Amniotic epithelial cell (primary cell): ENCODE data around the gene FEZ2.
"Not testable (repeated sequence)": the region's sequence is repeated elsewhere in the genome, so short reads cannot be mapped to it uniquely, and the experiment has no call there.

Source experiments
- DNase-seq: peaks from one replicate; pipeline ENCODE4 v3.0.0-alpha.2; 2010; ENCODE audit warnings: low read depth

The FEZ2 gene, protein sequence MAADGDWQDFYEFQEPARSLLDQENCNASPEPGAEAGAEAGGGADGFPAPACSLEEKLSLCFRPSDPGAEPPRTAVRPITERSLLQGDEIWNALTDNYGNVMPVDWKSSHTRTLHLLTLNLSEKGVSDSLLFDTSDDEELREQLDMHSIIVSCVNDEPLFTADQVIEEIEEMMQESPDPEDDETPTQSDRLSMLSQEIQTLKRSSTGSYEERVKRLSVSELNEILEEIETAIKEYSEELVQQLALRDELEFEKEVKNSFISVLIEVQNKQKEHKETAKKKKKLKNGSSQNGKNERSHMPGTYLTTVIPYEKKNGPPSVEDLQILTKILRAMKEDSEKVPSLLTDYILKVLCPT

DNA sequence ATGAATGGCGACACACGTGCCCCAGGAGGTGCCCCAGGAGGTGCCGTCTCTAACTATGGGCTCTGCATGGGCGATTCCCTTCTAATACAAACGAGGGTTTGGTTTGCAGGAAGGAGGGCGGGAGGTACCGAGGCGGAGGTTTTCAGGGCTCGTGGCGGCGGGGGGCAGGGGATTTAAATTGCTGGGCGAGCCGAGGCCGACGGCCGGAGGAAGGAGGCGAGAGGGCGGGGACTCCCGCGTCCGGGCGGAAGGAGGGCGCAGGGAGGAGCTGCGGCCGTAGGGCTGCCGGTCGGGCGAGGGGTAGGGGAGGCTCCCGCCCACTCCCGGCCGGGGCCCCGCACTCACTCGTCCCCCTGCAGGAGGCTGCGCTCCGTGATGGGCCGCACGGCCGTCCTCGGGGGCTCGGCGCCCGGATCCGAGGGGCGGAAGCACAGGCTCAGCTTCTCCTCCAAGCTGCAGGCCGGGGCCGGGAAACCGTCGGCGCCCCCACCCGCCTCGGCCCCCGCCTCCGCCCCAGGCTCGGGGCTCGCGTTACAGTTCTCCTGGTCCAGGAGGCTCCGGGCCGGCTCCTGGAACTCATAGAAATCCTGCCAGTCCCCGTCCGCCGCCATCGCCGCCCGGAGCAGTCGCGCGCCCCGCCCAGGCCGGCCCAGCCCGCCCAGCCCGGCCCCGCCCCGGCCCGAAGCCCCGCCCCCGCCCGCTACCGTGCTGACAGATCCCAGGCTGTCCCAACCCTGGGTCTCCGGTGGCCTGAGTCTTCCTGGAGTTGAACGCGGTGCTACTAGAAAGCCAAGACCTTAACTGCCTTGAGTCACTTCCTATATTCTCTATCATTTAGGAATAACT, at the start of gene FEZ2:
Gene FEZ2 (minus strand): TSS at position 637 of the 846 bp plus-strand sequence. CDS start 26 bp downstream, at position 611.
- peak; percentile 63 for DNase-seq

DNA sequence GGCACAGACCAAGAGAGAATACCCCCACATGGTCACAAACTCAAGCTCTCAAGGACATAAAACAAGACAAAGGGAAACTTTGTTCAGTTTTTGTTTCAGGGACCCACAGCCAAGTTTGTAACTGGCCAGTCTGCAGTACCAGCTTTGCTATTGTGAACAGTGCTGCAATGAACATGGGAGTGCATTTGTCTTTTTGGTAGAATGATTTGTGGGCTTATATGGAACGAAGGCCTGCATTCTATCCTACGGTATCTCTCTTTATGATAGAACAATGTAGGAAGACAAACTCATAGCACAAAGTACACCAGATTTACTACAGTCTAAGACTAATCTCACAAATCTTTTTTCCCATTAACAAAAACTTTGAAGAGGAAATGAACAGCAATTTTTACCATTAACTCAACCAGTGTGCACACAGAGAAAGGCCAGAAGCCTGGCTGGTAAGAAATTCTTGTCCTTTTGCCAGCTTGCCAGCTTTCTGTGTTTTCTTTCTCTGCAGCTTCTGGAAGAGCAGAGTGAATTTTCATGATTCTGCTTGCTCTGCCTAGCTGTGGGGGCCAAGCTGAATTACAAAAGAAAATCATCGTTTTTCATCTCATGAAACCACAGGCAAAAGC, 37.1 kb upstream of the FEZ2 start:
- peak; percentile 18 for DNase-seq

DNA sequence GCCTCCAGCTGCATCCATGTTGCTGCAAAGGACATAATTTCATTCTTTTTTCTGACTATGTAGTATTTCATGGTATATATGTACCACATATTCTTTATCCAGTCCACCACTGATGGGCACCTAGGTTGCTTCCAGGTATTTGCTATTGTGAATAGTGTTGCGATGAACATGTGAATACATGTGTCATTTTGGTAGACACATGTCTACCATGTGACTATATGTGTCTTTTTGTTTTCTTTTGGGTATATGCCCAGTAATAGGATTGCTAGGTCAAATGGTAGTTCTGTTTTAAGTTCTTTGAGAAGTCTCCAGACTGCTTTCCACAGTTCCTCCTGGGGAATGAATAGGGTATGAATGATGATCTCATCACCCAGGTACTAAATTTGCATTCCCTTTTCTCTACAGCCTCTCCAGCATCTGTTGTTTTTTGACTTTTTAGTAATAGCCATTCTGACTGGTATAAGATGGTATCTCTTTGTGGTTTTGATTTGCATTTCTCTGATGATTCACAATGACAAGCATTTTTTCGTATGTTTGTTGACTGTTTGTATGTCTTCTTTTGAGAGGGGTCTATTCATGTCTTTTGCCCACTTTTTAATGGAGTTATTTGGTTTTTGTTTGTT, 35.6 kb upstream of the FEZ2 start:
- DNase-seq: peak; percentile 30

DNA sequence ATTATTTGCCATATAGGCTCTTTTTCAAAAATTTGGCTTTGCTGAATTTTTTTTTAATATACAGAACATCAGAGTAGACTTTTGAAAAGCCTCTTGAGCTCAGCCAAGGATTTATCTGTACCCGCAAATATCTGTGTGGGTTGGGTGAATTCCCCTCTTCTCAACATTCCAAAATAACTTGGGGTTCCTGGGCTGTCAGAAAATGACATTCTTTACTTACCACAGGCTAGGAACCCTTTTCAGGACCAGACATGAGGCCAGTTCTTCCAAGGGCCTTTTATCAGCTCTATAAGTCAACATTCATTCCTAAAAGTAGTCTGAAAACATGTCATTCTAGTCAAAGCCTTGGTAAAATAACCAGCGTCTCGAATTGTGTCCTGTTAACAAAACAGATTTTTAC, 28.8 kb upstream of the FEZ2 start:
- DNase-seq: peak; percentile 14

DNA sequence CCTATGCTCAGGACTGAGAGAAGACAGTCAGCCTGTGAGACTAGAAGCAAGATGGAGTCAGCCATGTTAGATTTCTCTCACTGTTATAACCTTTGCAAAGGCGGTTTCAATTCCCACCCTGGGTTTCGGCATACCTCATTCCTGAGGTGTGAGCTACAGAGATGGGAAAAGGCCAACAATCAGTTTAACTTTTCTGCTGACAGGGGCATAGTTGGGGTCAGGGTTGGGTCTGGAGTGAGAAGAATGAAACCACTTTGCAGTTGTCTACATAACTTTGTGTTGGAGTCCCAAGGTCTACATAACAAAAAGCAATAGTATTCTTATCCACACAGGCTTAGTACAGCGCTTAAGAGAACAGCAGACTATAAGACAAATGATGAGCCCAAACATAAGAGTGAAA, 28.1 kb upstream of the FEZ2 start:
- no peak for DNase-seq

DNA sequence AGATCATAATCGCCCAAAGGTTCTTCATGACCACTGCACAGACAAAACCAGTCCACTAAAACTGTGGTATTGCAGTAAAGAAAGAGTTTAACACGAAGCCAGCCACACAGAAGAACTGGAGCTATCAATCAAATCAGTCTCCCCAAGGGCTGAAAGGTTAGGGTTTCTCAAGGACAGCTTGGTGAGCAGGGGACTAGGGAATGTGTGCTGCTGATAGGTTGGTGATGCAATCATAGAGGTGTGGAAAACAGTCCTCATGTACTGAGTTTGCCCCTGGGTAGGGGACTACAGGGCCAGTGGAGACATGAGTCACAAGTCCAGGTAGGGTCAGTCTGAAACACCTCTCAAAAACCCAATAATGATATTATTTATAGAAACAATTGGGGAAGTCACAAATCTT, 27.3 kb upstream of the FEZ2 start:
- no peak for DNase-seq

DNA sequence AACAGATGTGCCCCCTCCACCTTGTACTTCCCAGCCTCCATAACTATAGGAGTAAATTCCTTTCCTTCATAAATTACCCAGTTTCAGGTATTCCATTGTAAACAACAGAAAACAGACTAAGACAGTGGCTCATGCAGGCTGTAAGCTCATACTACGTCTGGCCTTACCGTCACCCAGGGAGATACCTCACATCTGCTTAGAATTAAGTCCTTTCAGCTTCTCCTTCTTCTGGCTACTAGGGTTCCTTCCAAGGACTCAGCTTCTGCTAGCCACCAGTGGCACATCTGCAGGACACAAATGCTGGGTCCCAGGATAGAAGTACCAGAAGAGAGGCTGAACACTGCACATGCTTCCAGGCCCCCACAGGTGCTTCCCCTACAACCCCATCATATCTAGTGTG, 22.4 kb upstream of the FEZ2 start:
- no peak for DNase-seq

DNA sequence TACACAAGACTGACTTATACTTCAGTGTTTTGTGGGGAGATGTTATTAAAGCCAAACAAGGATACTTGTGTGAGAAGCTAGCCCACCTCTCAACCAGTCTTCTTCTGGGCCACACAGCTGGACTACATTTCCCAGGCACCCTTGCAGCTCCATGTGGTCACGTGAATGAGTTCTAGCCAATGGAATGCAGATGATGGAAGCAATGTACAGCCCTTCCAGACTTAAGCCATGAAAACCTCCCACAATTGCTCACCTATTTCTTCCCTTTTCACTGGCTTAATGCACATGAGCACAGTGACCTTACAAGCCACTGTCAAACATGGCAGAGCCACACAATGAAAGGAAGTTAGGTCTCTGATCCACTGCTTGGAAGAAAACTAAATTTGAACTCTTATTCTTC, 20.4 kb upstream of the FEZ2 start:
- peak; percentile 86 for DNase-seq

DNA sequence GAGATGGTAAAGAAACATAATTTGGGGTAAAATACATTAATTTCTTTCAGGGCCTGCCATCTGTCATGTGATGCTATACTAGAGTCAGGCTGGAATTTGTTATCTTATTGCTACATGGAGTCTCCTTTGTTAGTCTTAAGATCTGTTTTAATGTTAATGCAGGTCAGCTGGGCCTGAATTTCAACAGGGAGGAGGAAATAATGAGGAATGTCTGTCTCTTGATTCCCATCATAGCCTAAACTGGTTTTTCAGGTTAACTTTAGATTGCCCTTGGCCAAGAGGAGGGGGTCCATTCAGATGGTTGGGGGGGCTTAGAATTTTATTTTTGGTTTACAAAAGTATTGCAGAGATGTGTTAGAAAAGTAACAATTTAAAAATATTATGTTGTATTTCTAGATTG, 19.0 kb upstream of the FEZ2 start:
- no peak for DNase-seq

DNA sequence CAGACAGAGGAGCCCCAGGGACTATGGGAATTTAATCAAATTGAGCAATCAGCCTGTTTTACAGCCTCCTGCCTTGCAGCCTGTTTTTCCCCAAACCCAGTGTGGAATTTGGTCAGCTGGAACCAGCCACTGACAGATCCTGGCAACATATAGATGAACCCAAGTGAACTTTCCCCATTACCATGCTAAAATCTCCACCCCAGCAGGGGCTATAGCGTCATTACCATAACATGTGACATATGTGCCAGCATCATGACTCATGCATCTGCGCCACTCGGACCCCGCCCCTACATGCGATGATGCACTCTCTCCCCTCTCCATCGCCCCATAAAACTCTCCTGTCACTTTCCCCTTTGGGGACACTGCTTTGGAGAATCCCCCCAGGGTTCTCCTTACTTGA, 17.3 kb upstream of the FEZ2 start:
- peak; percentile 18 for DNase-seq

DNA sequence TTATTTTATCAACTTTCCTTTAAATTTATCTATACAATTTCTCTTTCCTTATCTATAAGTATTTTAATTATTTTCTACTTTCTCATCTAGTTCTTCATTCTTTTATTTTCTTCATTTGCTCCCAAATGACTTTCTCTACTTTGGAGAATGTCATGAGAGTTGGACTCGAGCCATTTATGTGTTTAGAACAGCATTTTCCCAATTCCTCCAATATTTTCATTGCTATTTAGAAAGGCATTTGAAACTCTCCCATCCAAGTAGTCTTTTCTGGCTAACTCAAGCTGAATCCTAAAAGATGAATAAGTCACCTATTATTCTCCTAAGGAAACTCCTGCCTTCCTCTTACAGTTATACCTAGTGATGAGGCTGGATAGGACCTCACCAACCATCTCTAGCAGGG, 15.8 kb upstream of the FEZ2 start:
- no peak for DNase-seq

DNA sequence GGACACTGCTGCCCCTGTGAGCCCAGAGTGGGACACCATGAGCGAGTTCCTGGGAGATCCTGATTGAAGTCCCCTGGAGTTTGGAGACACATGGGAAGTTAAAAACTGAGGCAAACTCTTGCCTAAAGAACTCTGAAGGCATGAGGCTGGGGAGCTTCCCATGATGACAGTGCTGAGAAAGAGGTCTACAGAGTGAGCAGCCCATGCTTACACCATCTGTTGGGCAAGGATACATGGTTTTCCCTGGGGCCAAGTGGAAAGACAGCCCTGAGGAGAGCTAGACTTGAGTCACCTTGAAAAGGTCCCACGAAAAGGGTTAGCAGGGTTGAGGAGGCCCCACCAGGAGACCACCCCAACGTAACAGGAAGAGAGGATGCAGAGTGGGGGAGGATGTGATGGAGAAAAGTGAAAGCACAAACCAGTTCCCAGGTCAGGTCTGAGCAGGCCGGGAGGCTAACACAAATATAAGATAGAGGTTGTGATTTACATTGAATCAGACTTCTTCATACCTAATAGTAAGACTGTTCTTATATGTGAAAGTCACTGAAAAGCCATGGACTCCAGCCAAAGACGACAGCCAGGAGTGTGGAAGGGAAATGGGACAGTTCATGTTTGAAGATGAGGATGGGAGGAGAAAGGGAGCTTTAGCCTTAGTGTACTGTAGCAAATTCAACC, 13.5 kb upstream of the FEZ2 start:
- DNase-seq: no peak

DNA sequence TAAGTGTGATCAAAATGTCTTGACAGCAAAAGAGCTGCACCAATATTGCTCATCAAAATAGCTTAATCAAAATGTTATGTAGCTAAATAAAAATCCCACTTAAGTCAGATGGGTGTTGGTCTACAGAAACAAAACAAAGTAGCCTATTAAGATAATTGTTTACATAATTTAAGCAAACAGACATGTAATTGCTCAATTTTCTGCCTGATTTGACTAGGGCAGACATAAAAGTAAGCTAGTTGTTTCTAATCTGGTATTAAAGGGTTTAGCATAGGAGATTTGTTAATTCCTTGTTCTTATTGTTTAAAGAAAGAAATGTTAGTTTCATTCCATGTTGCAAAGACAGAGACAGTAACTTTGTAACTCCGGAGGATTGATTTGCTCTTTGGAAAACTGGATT, 11.5 kb upstream of the FEZ2 start:
- no peak for DNase-seq

DNA sequence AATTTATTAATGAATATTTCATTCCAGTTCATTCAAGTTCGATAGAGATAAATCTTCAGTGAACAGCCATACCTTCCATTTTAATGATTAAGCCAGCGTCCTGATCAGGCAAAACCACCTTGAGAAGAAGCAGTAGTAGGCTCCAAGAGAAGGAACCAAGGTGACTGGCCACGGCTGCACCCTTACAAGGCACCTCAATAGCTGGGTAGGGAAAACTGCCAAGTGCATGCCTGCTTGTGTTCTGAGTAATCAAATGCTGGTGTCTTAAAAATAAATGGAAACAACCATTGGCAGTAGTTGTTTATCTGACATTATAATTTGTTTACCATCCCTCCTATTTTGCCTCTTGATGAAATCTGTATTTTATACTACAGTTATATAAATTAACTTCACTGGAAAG, 10.0 kb upstream of the FEZ2 start:
- DNase-seq: no peak

DNA sequence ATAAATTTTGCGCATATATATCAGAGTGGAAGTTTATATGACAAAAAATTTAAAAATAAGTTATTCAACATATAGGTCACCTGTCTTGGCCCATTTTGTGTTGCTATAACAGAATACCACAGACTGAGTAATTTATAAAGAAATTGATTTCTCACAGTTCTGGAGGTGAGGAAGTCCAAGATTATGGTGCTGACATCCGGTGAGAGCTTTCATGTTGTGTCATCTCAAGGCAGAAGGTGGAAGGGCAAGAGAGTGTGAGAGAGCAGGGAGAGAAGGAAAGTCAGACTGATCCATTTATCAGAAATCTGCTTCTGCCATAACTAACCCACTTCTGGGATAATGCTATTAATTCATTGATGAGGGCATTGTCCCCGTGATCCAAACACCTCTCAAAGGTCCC, 9.0 kb upstream of the FEZ2 start:
- DNase-seq: no peak

DNA sequence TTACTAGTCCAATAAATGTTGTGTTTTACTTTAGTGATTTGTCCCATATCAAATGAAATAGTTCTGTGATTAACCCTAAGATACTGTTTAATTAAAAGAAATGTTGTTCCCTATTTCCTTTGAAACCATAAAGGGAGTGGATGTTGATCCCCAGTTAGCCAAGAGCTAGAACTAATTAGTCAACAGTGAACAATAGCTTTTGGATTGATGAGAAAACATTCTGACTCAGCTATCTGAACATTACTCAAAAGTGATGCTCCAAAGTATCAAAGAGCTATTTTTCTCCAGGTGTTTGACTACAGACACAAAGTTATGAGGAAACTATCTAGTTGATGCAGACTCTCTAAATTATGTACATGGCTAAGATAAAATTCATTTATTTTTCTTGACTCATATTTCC, 7.3 kb upstream of the FEZ2 start:
- DNase-seq: no peak

DNA sequence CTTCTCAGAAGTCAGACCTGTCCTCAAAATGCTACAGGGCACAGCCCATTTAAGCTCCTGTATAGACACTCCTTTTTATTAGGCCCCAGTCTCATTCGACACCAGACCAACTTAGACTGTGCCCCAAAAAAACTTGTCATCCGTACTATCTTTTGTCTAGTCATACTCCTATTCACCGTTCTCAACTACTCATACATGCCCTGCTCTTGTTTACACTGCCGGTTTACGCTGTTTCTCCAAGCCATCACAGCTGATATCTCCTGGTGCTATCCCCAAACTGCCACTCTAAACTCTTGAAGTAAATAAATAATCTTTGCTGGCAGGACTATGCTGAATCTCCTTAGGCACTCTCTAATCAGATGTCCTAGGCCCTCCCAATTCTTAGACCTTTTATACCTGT, 5.7 kb upstream of the FEZ2 start:
- not testable (repeated sequence) for DNase-seq

DNA sequence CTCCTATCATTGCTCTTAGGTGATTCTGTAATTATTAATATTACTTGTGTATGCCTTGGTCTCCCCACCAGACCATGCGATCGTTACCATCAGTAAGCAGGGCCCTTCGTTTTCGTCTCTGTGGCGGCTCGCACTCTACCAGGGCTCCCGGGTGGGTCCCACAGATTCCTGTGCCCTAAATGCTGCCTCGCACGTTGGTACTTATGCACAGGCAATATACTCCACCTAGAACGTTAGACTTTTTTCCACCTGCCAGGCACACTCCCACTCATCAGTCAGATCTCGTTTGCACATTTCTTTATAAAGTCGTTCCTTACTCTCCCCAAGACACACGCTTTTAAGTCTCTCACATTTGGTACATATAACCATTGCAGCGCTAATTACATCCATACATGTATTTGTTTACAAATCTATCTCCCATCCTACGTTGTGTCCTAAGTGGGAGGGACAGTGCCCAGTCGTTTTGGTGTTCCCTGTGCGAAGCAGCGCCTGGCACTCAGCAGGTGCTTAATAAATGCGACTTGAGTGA, 901 bp downstream of the FEZ2 start:
- no peak for DNase-seq

DNA sequence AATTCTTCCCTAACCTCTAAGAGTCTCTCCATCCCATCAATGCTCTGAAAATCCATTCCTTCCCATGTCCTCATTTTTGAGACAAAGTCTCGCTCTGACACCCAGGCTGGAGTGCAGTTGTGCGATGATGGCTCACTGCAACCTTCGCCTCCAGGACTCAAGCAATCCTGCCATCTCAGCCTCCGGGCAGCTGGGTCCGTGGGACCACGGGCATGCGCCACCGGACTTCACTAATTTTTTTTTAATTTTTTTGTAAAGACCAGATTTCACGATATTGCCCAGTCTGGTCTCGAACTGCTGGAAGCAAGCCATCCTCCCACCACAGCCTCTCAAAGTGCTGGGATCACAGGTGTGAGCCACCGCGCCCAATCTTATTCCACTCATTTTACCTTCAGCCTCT, 1.6 kb downstream of the FEZ2 start:
- no peak for DNase-seq

DNA sequence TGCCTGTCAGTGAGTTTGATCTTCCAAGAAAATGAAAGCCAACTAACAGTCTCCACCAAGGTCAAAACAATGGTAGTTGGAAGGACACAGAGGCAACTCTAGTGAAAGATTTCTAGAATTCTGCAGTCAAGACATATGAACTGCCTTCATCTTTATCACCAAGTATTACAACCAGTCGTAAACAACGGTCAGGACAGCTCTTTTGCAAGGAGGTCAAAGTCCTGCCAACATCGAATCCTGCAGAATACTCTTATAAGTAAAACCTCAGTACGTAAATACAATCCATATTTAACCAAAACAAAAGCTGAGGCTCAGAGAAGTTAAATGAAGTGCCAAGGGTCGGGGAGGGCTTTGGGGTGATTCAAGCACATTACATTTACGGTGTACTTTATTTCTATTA, 3.1 kb downstream of the FEZ2 start:
- DNase-seq: peak; percentile 28

DNA sequence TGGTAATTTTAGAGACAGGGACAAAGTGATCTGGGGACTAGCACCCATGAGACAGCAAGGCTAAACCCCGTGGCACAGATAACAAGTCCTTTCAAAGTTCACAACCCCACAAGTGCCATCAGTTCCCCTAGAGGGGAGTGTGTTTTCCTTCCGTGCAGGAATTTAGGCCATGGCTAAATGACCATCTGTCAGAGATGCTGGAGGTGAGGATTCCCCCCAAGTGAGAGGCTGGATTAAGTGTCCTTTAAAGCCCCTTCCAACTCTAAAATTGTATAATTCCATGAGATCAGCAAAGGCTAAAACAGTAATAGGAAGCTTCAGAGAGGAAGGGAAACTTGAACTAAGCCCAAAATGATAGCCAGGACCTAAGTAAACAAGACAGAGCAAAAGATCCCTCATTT, 8.7 kb downstream of the FEZ2 start:
- no peak for DNase-seq

DNA sequence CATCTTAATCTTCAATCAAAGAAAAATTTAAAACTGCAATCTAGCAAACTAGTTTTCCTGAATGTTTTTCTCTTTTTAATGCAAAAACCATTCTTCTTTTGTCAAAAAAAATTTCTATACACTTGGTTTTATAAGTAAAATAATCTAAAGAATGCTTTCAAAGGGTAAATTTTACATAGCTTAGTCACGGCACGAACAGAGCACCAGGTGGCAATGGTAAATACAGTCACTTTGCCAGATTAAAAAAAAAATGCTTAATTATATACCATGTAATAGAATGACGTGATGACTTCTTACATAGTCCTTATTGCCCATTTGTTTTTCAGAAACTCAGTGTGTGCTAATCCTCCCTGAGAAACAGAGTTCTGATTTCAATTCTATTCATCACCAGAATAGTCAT, 10.4 kb downstream of the FEZ2 start:
- DNase-seq: no peak
